Right renal cortex interstitium (tissue), 3 donors: ENCODE data around the gene CDC42BPB. TPM values are rescaled to one million over a fixed set of nuclear protein-coding genes. Genes with fewer than 3 reads are reported as not detected.

ENCODE experiments used
- DNase-seq, 3 donors: peaks; one replicate each; pipeline ENCODE4 v3.0.0-alpha.2; 2013; ENCODE audit warnings: low read depth in 3 of 3, low spot score in 2 of 3
- polyA plus RNA-seq, 3 donors: library from polyadenylated mRNA; unstranded; fragments of 120-200 nt; gene quantifications; one replicate each; pipeline ENCODE4 v1.2.1, GENCODE V29; 2013; ENCODE audit not compliant: insufficient read length in 3 of 3

The CDC42BPB gene
- 10 to 100 TPM; 69.7 to 74.1 (median 70.4) TPM for polyA plus RNA-seq

GRCh38 chr14:103057372-103058163 is at the start of gene CDC42BPB:
TSS of gene CDC42BPB (minus strand) at chr14:103057549. CDS start at chr14:103057173, 376 bp downstream.
- DNase-seq = peak in 2 of 3 donors; percentile 80 to 84

GRCh38 chr14:103105580-103106150 is 48.3 kb upstream of the CDC42BPB start:
- DNase-seq = no peak

GRCh38 chr14:103104654-103105452 is 47.5 kb upstream of the CDC42BPB start:
- DNase-seq = no peak

- DNase-seq = no peak
Observed at GRCh38 chr14:103104389-103104653, 47.0 kb upstream of the CDC42BPB start.

- no peak for DNase-seq
Observed at GRCh38 chr14:103103461-103104388, 46.4 kb upstream of the CDC42BPB start.

- no peak for DNase-seq
Observed at GRCh38 chr14:103102689-103103260, 45.4 kb upstream of the CDC42BPB start.

- DNase-seq = no peak
Observed at GRCh38 chr14:103101963-103102688, 44.8 kb upstream of the CDC42BPB start.

- no peak for DNase-seq
Observed at GRCh38 chr14:103101257-103101962, 44.1 kb upstream of the CDC42BPB start.

GRCh38 chr14:103100281-103101121 is 43.2 kb upstream of the CDC42BPB start:
- DNase-seq = no peak

- DNase-seq = no peak
Observed at GRCh38 chr14:103099733-103100280, 42.5 kb upstream of the CDC42BPB start.

GRCh38 chr14:103099081-103099732 is 41.9 kb upstream of the CDC42BPB start:
- DNase-seq = no peak

- no peak for DNase-seq
Observed at GRCh38 chr14:103097994-103098957, 40.9 kb upstream of the CDC42BPB start.

- no peak for DNase-seq
Observed at GRCh38 chr14:103097244-103097993, 40.1 kb upstream of the CDC42BPB start.

GRCh38 chr14:103096387-103096786 is 39.0 kb upstream of the CDC42BPB start:
- no peak for DNase-seq

GRCh38 chr14:103095210-103095778 is 37.9 kb upstream of the CDC42BPB start:
- DNase-seq = no peak
